ENCODE results near the gene ERCC6L2. TPM values are rescaled to one million over a fixed set of nuclear protein-coding genes. Genes with fewer than 3 reads are reported as not detected.

Gene ERCC6L2
- total RNA-seq, 2 experiments from 2014 or later = 30.8 to 31.3 TPM

- Histone ChIP-seq H3K4me3 (ENCODE audit: low read length) (no peak overlapping the region), H3K4me1 (ENCODE audit: insufficient read depth, low read length) (peaks cover 11% of the 10 kb centered on the region), H3K36me3 (ENCODE audit: insufficient read depth, low read length) (peaks cover 6% of the 10 kb centered on the region), H3K9me3 (ENCODE audit: control insufficient read depth in 1 of 2, insufficient read depth in 1 of 2, low read length in 2 of 2) (peaks cover under 1 to 13% of the 10 kb centered on the region in 2 experiments), H3K27ac (ENCODE audit: low read depth in 1 of 2, low read length in 2 of 2) (no peak overlapping the region), H3K27me3 (ENCODE audit: control insufficient read depth in 1 of 2, insufficient read depth in 2 of 2, low read length in 2 of 2) (no peaks in the 10 kb centered on the region)
- Mint-ChIP-seq H3K36me3 (ENCODE audit: low read depth) (peaks cover 5% of the 10 kb centered on the region), H3K4me3 (no peak overlapping the region), H3K27me3 (no peaks in the 10 kb centered on the region), H3K4me1 (ENCODE audit: low read depth) (peaks cover 20% of the 10 kb centered on the region), H3K27ac (no peak overlapping the region), H3K9me3 (no peaks in the 10 kb centered on the region)
- intact Hi-C loops (cut with DNase I, micrococcal nuclease) = loop anchor here (10.0 kb wide), 3 partner anchors 144 to 556 kb away; partner anchors contain the start of gene FANCC (in 1 of the 2)
- ChIA-PET CTCF (no interaction called here), POLR2A (no interaction called here)
- no peak for ATAC-seq (ENCODE audit: poor library complexity)
- no peak for TF ChIP-seq CTCF (IDR thresholded peaks at IDR 0.05)
- no peak for DNase-seq
Observed at GRCh38 chr9:95870906-95871305, 4.6 kb upstream of the ERCC6L2 start.

GRCh38 chr9:95874303-95874988, 1.0 kb upstream of the ERCC6L2 start:
- no peak for ATAC-seq (ENCODE audit: poor library complexity)

GRCh38 chr9:95874989-95875304, 544 bp upstream of the ERCC6L2 start:
- H3K4me3 ChIP-seq (ENCODE audit: low read length) = no peak overlapping the region
- peaks cover 0 to 10% of the 10 kb centered on the region in 2 experiments for H3K9me3 ChIP-seq (ENCODE audit: control insufficient read depth in 1 of 2, insufficient read depth in 1 of 2, low read length in 2 of 2)
- peaks cover 6% of the 10 kb centered on the region for H3K36me3 ChIP-seq (ENCODE audit: insufficient read depth, low read length)
- Mint-ChIP-seq H3K36me3 (ENCODE audit: low read depth) (peaks cover 3% of the 10 kb centered on the region), H3K27me3 (no peaks in the 10 kb centered on the region), H3K4me3 (no peak overlapping the region), H3K4me1 (ENCODE audit: low read depth) (peaks cover 26% of the 10 kb centered on the region), H3K9me3 (no peaks in the 10 kb centered on the region), H3K27ac (no peak overlapping the region)
- H3K27ac ChIP-seq (ENCODE audit: low read depth in 1 of 2, low read length in 2 of 2) = no peak overlapping the region
- peak; percentile 34 to 83 (median 60) for DNase-seq
- H3K4me1 ChIP-seq (ENCODE audit: insufficient read depth, low read length) = peaks cover 20% of the 10 kb centered on the region
- H3K27me3 ChIP-seq (ENCODE audit: control insufficient read depth in 1 of 2, insufficient read depth in 2 of 2, low read length in 2 of 2) = no peaks in the 10 kb centered on the region
- ATAC-seq (ENCODE audit: poor library complexity) = peak; percentile 58
- intact Hi-C loops (cut with DNase I, micrococcal nuclease) = loop anchor here (2.0 to 10.0 kb wide), 6 partner anchors 14 to 560 kb away; partner anchors contain the start of gene FANCC (in 1 of the 2)
- no peak for TF ChIP-seq CTCF (IDR thresholded peaks at IDR 0.05)
- CTCF ChIA-PET = no interaction called here
- POLR2A ChIA-PET = interaction anchor here (0.5 to 4.8 kb wide), 18 partner anchors 8 to 380 kb away, joined by 3 to 99 read pairs (median 4); no protein-coding TSS in a partner anchor

More at GRCh38 chr9:95874303-95874988, 1.0 kb upstream of the ERCC6L2 start:
- H3K4me3 Mint-ChIP-seq = no peak overlapping the region
- no peak for TF ChIP-seq CTCF (IDR thresholded peaks at IDR 0.05)
- intact Hi-C loops (cut with DNase I, micrococcal nuclease) = loop anchor here (2.0 to 10.0 kb wide), 5 partner anchors 14 to 560 kb away; partner anchors contain the start of gene FANCC (in 1 of the 2)
- H3K9me3 Mint-ChIP-seq = no peaks in the 10 kb centered on the region
- peaks cover 21% of the 10 kb centered on the region for H3K4me1 Mint-ChIP-seq (ENCODE audit: low read depth)
- Histone ChIP-seq H3K9me3 (ENCODE audit: control insufficient read depth in 1 of 2, insufficient read depth in 1 of 2, low read length in 2 of 2) (peaks cover 0 to 13% of the 10 kb centered on the region in 2 experiments), H3K27ac (ENCODE audit: low read depth in 1 of 2, low read length in 2 of 2) (no peak overlapping the region), H3K4me1 (ENCODE audit: insufficient read depth, low read length) (peaks cover 20% of the 10 kb centered on the region), H3K27me3 (ENCODE audit: control insufficient read depth in 1 of 2, insufficient read depth in 2 of 2, low read length in 2 of 2) (no peaks in the 10 kb centered on the region), H3K4me3 (ENCODE audit: low read length) (no peak overlapping the region), H3K36me3 (ENCODE audit: insufficient read depth, low read length) (peaks cover 6% of the 10 kb centered on the region)
- ChIA-PET CTCF (interaction anchor here (0.6 to 1.1 kb wide), 2 partner anchors 14 to 528 kb away, joined by 3 read pairs; no protein-coding TSS in a partner anchor), POLR2A (interaction anchor here (0.5 to 4.8 kb wide), 17 partner anchors 7 to 380 kb away, joined by 3 to 99 read pairs (median 4); no protein-coding TSS in a partner anchor)
- H3K27ac Mint-ChIP-seq = no peak overlapping the region
- peaks cover under 1% of the 10 kb centered on the region for H3K36me3 Mint-ChIP-seq (ENCODE audit: low read depth)
- peak in 1 of 14 experiments; percentile 7 for DNase-seq
- H3K27me3 Mint-ChIP-seq = no peaks in the 10 kb centered on the region
